ENCODE data around the gene ZCCHC10.

- no peak for TF ChIP-seq CTCF (IDR thresholded peaks at IDR 0.05; ENCODE audit: poor library complexity)
- TF ChIP-seq EZH2 (IDR thresholded peaks at IDR 0.05; ENCODE audit: borderline replicate concordance): no peak
These were observed 27.8 kb downstream of the ZCCHC10 start for GRCh38 chr5:132998556-132998955.

Data from hepatocyte (in vitro differentiated cells).